CD14-positive monocyte (primary cell): ENCODE data around the gene HMCN1. TPM values are rescaled to one million over a fixed set of nuclear protein-coding genes. Genes with fewer than 3 reads are reported as not detected.
A peak's percentile ranks its signal among the peaks of the same experiment; 100 is the strongest.

Source experiments
- DNase-seq, 3 donors: peaks; one replicate each; pipeline ENCODE4 v3.0.0-alpha.2; 2011 to 2022
- H2AFZ ChIP-seq: 2 replicates; pipeline ENCODE4 v1.6.0; 2012; ENCODE audit warnings: mild to moderate bottlenecking, low read depth, low read length, inconsistent platforms; ENCODE audit not compliant: insufficient read depth, poor library complexity, severe bottlenecking
- H3K27ac ChIP-seq, 2 donors: 1 replicate in 1 of 2; 2 replicates in 1 of 2; pipeline ENCODE4 v1.5.1; 2012 to 2013; ENCODE audit warnings: low read length in 2 of 2, control low read depth in 1 of 2, inconsistent platforms in 1 of 2, low read depth in 1 of 2, mild to moderate bottlenecking in 1 of 2
- H3K27me3 ChIP-seq, 2 donors: one replicate each; pipeline versions ENCODE4 v1.6.0 to v1.6.1; 2011 to 2013; ENCODE audit warnings: low read length in 2 of 2; ENCODE audit not compliant: control insufficient read depth in 2 of 2, insufficient read depth in 2 of 2
- H3K36me3 ChIP-seq, 2 donors: replicated peaks in 1 of 2; 1 replicate in 1 of 2; 2 replicates in 1 of 2; pipeline versions ENCODE4 v1.5.1 to v1.6.1; 2012 to 2013; ENCODE audit warnings: low read length in 2 of 2, control low read depth in 1 of 2, inconsistent platforms in 1 of 2, mild to moderate bottlenecking in 1 of 2; ENCODE audit not compliant: insufficient read depth in 2 of 2, control insufficient read depth in 1 of 2
- H3K4me1 ChIP-seq, 2 donors: 1 replicate in 1 of 2; 2 replicates in 1 of 2; pipeline versions ENCODE4 v1.5.1 to v1.6.1; 2012 to 2013; ENCODE audit warnings: low read length in 2 of 2, control low read depth in 1 of 2, inconsistent platforms in 1 of 2, mild to moderate bottlenecking in 1 of 2, moderate library complexity in 1 of 2; ENCODE audit not compliant: insufficient read depth in 2 of 2, control insufficient read depth in 1 of 2
- H3K4me2 ChIP-seq: replicated peaks from 2 replicates; pipeline ENCODE3; 2012; ENCODE audit warnings: low read length, moderate library complexity, mild to moderate bottlenecking; ENCODE audit not compliant: poor library complexity, severe bottlenecking; ENCODE audit errors: extremely low read depth
- H3K4me3 ChIP-seq, 3 experiments: fragments of 200-600 bp in 1 of 3; sonication (generic) in 1 of 3; replicated peaks in 1 of 3; 1 replicate in 2 of 3; 2 replicates in 1 of 3; pipeline ENCODE4 v1.5.1; 2011 to 2013; ENCODE audit warnings: low read length in 3 of 3, mild to moderate bottlenecking in 3 of 3, control low read depth in 2 of 3, low read depth in 2 of 3, inconsistent platforms in 1 of 3, moderate library complexity in 1 of 3
- H3K79me2 ChIP-seq: 2 replicates; pipeline ENCODE4 v1.6.0; 2012; ENCODE audit warnings: mild to moderate bottlenecking, control low read depth, inconsistent platforms, low read length, moderate library complexity; ENCODE audit not compliant: insufficient read depth
- H3K9ac ChIP-seq: 2 replicates; pipeline ENCODE4 v1.6.0; 2017; ENCODE audit warnings: low read length, mild to moderate bottlenecking; ENCODE audit not compliant: insufficient read depth, poor library complexity, severe bottlenecking
- H3K9me3 ChIP-seq, 2 donors: replicated peaks in 1 of 2; 1 replicate in 1 of 2; 2 replicates in 1 of 2; pipeline versions ENCODE4 v1.5.1 to v1.6.1; 2012 to 2013; ENCODE audit warnings: low read length in 2 of 2, control low read depth in 1 of 2; ENCODE audit not compliant: control insufficient read depth in 1 of 2, insufficient read depth in 1 of 2
- H4K20me1 ChIP-seq: 2 replicates; pipeline ENCODE4 v1.6.0; 2012; ENCODE audit warnings: mild to moderate bottlenecking, low read length, control low read depth, moderate library complexity; ENCODE audit not compliant: insufficient read depth
- H3K27ac Mint-ChIP-seq, 7 donors: one replicate each; pipeline ENCODE4 v1.8.0; 2020; ENCODE audit warnings: mild to moderate bottlenecking in 7 of 7, mixed read lengths in 7 of 7, moderate library complexity in 6 of 7, inconsistent platforms in 2 of 7
- H3K27me3 Mint-ChIP-seq, 3 donors: one replicate each; pipeline ENCODE4 v1.8.0; 2021 to 2022; ENCODE audit warnings: low read depth in 3 of 3, mild to moderate bottlenecking in 3 of 3, mixed read lengths in 3 of 3, moderate library complexity in 3 of 3, inconsistent platforms in 1 of 3
- H3K36me3 Mint-ChIP-seq, 2 donors: one replicate each; pipeline ENCODE4 v1.8.0; 2020; ENCODE audit warnings: mixed read lengths in 2 of 2, inconsistent platforms in 1 of 2, mild to moderate bottlenecking in 1 of 2
- H3K4me1 Mint-ChIP-seq: one replicate; pipeline ENCODE4 v1.8.0; 2020; ENCODE audit warnings: mild to moderate bottlenecking, mixed read lengths
- H3K4me3 Mint-ChIP-seq, 2 donors: one replicate each; pipeline ENCODE4 v1.8.0; 2020; ENCODE audit warnings: mild to moderate bottlenecking in 2 of 2, mixed read lengths in 2 of 2, moderate library complexity in 1 of 2
- H3K9me3 Mint-ChIP-seq, 7 donors: one replicate each; pipeline ENCODE4 v1.8.0; 2020 to 2022; ENCODE audit warnings: mixed read lengths in 7 of 7, mild to moderate bottlenecking in 6 of 7, moderate library complexity in 6 of 7, inconsistent platforms in 2 of 7
- CTCF ChIP-seq: fragments of 200-600 bp; IDR thresholded peaks from one replicate; pipeline ENCODE4 v1.8.0; 2022; ENCODE audit warnings: antibody characterized with exemption, mild to moderate bottlenecking
- WGBS: methylation state at CpG from one replicate; pipeline ENCODE4 v1.1.5; 2013; ENCODE audit warnings: missing lambda C conversion rate; ENCODE audit not compliant: insufficient coverage; 5-methylcytosine and 5-hydroxymethylcytosine counted together
- intact Hi-C, 2 donors: fragments of 100-400 bp; cut with micrococcal nuclease; formaldehyde crosslinking; loops; one replicate each; pipeline versions ENCODE4 v1.15.0 to v1.15.1; 2023
- polyA plus RNA-seq, 3 donors: library from polyadenylated mRNA; depleted of rRNA in 1 of 3; unstranded in 2 of 3; stranded (reverse) in 1 of 3; fragments of 300-500 nt in 2 of 3; fragments of >200 nt in 1 of 3; fragmentation: Illumina TruSeq in 2 of 3; gene quantifications; 1 replicate in 2 of 3; 2 replicates in 1 of 3; pipeline ENCODE4 v1.2.3, GENCODE V29; 2012 to 2021

The HMCN1 gene
- polyA plus RNA-seq, 3 donors = not detected

GRCh38 chr1:185939142-185939541 is 205.0 kb downstream of the HMCN1 start:
- Histone ChIP-seq H4K20me1 (no peaks in the 10 kb centered on the region), H2AFZ (no peak overlapping the region), H3K9ac (no peak overlapping the region), H3K36me3 (no peaks in the 10 kb centered on the region), H3K27me3 (no peaks in the 10 kb centered on the region), H3K27ac (no peak overlapping the region), H3K4me2 (no peak overlapping the region), H3K4me3 (no peak overlapping the region), H3K4me1 (no peaks in the 10 kb centered on the region), H3K79me2 (no peaks in the 10 kb centered on the region), H3K9me3 (no peaks in the 10 kb centered on the region)
- Mint-ChIP-seq H3K27me3 (no peaks in the 10 kb centered on the region), H3K36me3 (no peaks in the 10 kb centered on the region), H3K4me1 (no peaks in the 10 kb centered on the region), H3K4me3 (no peak overlapping the region), H3K27ac (no peak overlapping the region), H3K9me3 (peaks cover 0 to 2% (median 0%) of the 10 kb centered on the region in 7 donors)
- WGBS = no CpG with 5 or more reads among the region's 3 CpGs
- intact Hi-C loops = no loop called here
- TF ChIP-seq CTCF = no peak
- no peak for DNase-seq

GRCh38 chr1:185942961-185943360 is 208.8 kb downstream of the HMCN1 start:
- Mint-ChIP-seq H3K36me3 (no peaks in the 10 kb centered on the region), H3K4me3 (no peak overlapping the region), H3K4me1 (no peaks in the 10 kb centered on the region), H3K27ac (peak overlapping the region in 1 of 7 donors; percentile 15), H3K27me3 (no peaks in the 10 kb centered on the region), H3K9me3 (peaks cover 0 to 2% (median 0%) of the 10 kb centered on the region in 7 donors)
- H3K79me2 ChIP-seq = no peaks in the 10 kb centered on the region
- H3K27me3 ChIP-seq = no peaks in the 10 kb centered on the region
- WGBS = 96% methylated on average over 3 of the region's 4 CpGs
- no peaks in the 10 kb centered on the region for H4K20me1 ChIP-seq
- H3K36me3 ChIP-seq = no peaks in the 10 kb centered on the region
- intact Hi-C loops = no loop called here
- no peak overlapping the region for H3K4me2 ChIP-seq
- no peaks in the 10 kb centered on the region for H3K4me1 ChIP-seq
- no peak for DNase-seq
- no peak overlapping the region for H3K9ac ChIP-seq
- no peak overlapping the region for H3K4me3 ChIP-seq
- TF ChIP-seq CTCF = no peak
- H2AFZ ChIP-seq = no peak overlapping the region
- H3K9me3 ChIP-seq = no peaks in the 10 kb centered on the region
- H3K27ac ChIP-seq = no peak overlapping the region
